ENCODE results near the gene SORBS1. TPM values are rescaled to one million over a fixed set of nuclear protein-coding genes. Genes with fewer than 3 reads are reported as not detected.

Gene SORBS1
- total and polyA plus RNA-seq, 2 experiments from 2014 or later = 17.0 to 40.2 TPM

GRCh38 chr10:95451150-95451549 lies 110.0 kb downstream of the SORBS1 start:
- no peaks in the 10 kb centered on the region for H3K9me2 ChIP-seq (replicated peaks; ENCODE audit: insufficient read depth)
- 61% methylated on average over 5 of the region's 5 CpGs for WGBS (ENCODE audit: low lambda C conversion rate, missing lambda C conversion rate)
- peak overlapping the region; percentile 77 for H3K27ac ChIP-seq
- H3K27me3 ChIP-seq = no peaks in the 10 kb centered on the region
- H3K36me3 ChIP-seq (replicated peaks; ENCODE audit: insufficient read depth, low read depth) = no peaks in the 10 kb centered on the region
- no peak overlapping the region for H3K4me3 ChIP-seq
- DNase-seq (ENCODE audit: low spot score) = no peak
- no peaks in the 10 kb centered on the region for H4K20me1 ChIP-seq (ENCODE audit: insufficient read depth, poor library complexity, severe bottlenecking)
- H2AFZ ChIP-seq = no peak overlapping the region
- peak overlapping the region; percentile 41 for H3K4me2 ChIP-seq
- no peak for TF ChIP-seq EZH2phosphoT487 (IDR thresholded peaks at IDR 0.05; ENCODE audit: low read depth, severe bottlenecking, unreplicated experiment)
- no peak for TF ChIP-seq EZH2 (IDR thresholded peaks at IDR 0.05; ENCODE audit: borderline replicate concordance)
- TF ChIP-seq, protein P1, sequence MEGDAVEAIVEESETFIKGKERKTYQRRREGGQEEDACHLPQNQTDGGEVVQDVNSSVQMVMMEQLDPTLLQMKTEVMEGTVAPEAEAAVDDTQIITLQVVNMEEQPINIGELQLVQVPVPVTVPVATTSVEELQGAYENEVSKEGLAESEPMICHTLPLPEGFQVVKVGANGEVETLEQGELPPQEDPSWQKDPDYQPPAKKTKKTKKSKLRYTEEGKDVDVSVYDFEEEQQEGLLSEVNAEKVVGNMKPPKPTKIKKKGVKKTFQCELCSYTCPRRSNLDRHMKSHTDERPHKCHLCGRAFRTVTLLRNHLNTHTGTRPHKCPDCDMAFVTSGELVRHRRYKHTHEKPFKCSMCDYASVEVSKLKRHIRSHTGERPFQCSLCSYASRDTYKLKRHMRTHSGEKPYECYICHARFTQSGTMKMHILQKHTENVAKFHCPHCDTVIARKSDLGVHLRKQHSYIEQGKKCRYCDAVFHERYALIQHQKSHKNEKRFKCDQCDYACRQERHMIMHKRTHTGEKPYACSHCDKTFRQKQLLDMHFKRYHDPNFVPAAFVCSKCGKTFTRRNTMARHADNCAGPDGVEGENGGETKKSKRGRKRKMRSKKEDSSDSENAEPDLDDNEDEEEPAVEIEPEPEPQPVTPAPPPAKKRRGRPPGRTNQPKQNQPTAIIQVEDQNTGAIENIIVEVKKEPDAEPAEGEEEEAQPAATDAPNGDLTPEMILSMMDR (IDR thresholded peaks at IDR 0.05; ENCODE audit: poor library complexity) = no peak
- H3K79me2 ChIP-seq = peaks cover 37% of the 10 kb centered on the region
- H3K9me3 ChIP-seq (ENCODE audit: low read depth) = no peaks in the 10 kb centered on the region
- H3K4me1 ChIP-seq (ENCODE audit: insufficient read depth) = peaks cover 27% of the 10 kb centered on the region

GRCh38 chr10:95450188-95450587 lies 111.0 kb downstream of the SORBS1 start:
- H3K4me3 ChIP-seq = no peak overlapping the region
- 93% methylated on average over 4 of the region's 4 CpGs for whole genome bisulfite sequencing (ENCODE audit: low lambda C conversion rate, missing lambda C conversion rate)

DNA sequence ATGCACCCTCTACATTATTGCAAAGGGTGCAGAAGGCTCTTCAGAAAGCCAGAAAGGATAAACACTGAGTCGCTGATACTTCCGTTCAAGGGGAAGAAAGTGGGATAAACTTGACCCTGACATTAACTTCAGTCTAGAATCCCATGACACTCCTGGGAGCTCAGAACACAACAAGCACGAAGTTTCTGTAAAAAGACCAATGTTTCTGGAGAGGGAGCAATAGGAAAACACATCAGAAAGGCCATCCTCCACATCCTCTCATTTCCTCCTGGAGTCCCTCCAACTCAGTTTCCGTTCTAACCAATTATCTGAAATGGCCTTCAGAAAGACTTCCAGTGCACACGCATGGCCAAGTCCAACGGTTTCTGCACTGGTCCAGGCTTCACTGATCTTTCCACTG lies 113.5 kb downstream of the SORBS1 start:
- TF ChIP-seq, protein P1 (IDR thresholded peaks at IDR 0.05; ENCODE audit: poor library complexity) = no peak
- TF ChIP-seq EZH2 (IDR thresholded peaks at IDR 0.05; ENCODE audit: borderline replicate concordance) (no peak), EZH2phosphoT487 (IDR thresholded peaks at IDR 0.05; ENCODE audit: low read depth, severe bottlenecking, unreplicated experiment) (no peak)
- Histone ChIP-seq H3K27ac (peak overlapping the region; percentile 44), H3K27me3 (no peaks in the 10 kb centered on the region), H3K9me2 (replicated peaks; ENCODE audit: insufficient read depth) (no peaks in the 10 kb centered on the region), H4K20me1 (ENCODE audit: insufficient read depth, poor library complexity, severe bottlenecking) (no peaks in the 10 kb centered on the region), H3K9me3 (ENCODE audit: low read depth) (no peaks in the 10 kb centered on the region), H3K4me2 (no peak overlapping the region), H3K4me1 (ENCODE audit: insufficient read depth) (peaks cover 33% of the 10 kb centered on the region), H3K4me3 (no peak overlapping the region), H2AFZ (no peak overlapping the region), H3K36me3 (replicated peaks; ENCODE audit: insufficient read depth, low read depth) (no peaks in the 10 kb centered on the region), H3K79me2 (peaks cover 35% of the 10 kb centered on the region)
- DNase-seq (ENCODE audit: low spot score) = peak; percentile 24
- WGBS (ENCODE audit: low lambda C conversion rate, missing lambda C conversion rate) = 57% methylated on average over 6 of the region's 6 CpGs

More at GRCh38 chr10:95450188-95450587, 111.0 kb downstream of the SORBS1 start:
- Histone ChIP-seq H4K20me1 (ENCODE audit: insufficient read depth, poor library complexity, severe bottlenecking) (no peaks in the 10 kb centered on the region), H3K9me3 (ENCODE audit: low read depth) (no peaks in the 10 kb centered on the region), H3K27ac (no peak overlapping the region), H3K4me1 (ENCODE audit: insufficient read depth) (peaks cover 28% of the 10 kb centered on the region), H3K4me2 (no peak overlapping the region), H3K27me3 (no peaks in the 10 kb centered on the region), H3K79me2 (peaks cover 36% of the 10 kb centered on the region), H2AFZ (no peak overlapping the region), H3K36me3 (replicated peaks; ENCODE audit: insufficient read depth, low read depth) (no peaks in the 10 kb centered on the region), H3K9me2 (replicated peaks; ENCODE audit: insufficient read depth) (no peaks in the 10 kb centered on the region)
- no peak for DNase-seq (ENCODE audit: low spot score)
- TF ChIP-seq, protein P1 (IDR thresholded peaks at IDR 0.05; ENCODE audit: poor library complexity) = no peak
- TF ChIP-seq EZH2 (IDR thresholded peaks at IDR 0.05; ENCODE audit: borderline replicate concordance) (no peak), EZH2phosphoT487 (IDR thresholded peaks at IDR 0.05; ENCODE audit: low read depth, severe bottlenecking, unreplicated experiment) (no peak)

Data from hepatocyte (in vitro differentiated cells).